H4 (cell line): ENCODE data around the gene TPSD1. TPM values are rescaled to one million over a fixed set of nuclear protein-coding genes. Genes with fewer than 3 reads are reported as not detected.
"Not testable (repeated sequence)": the region's sequence is repeated elsewhere in the genome, so short reads cannot be mapped to it uniquely, and the experiment has no call there.

Experiments
- DNase-seq: peaks from one replicate; pipeline ENCODE4 v3.0.0-alpha.2; 2015; ENCODE audit warnings: low spot score
- total RNA-seq: library from RNA; depleted of rRNA; stranded (reverse); fragments of >200 nt; shearing (Covaris generic); gene quantifications from 2 replicates; pipeline ENCODE4 v1.2.3, GENCODE V29; 2014; rRNA removed

TPSD1 gene
- not detected in 2 replicates for total RNA-seq

DNA sequence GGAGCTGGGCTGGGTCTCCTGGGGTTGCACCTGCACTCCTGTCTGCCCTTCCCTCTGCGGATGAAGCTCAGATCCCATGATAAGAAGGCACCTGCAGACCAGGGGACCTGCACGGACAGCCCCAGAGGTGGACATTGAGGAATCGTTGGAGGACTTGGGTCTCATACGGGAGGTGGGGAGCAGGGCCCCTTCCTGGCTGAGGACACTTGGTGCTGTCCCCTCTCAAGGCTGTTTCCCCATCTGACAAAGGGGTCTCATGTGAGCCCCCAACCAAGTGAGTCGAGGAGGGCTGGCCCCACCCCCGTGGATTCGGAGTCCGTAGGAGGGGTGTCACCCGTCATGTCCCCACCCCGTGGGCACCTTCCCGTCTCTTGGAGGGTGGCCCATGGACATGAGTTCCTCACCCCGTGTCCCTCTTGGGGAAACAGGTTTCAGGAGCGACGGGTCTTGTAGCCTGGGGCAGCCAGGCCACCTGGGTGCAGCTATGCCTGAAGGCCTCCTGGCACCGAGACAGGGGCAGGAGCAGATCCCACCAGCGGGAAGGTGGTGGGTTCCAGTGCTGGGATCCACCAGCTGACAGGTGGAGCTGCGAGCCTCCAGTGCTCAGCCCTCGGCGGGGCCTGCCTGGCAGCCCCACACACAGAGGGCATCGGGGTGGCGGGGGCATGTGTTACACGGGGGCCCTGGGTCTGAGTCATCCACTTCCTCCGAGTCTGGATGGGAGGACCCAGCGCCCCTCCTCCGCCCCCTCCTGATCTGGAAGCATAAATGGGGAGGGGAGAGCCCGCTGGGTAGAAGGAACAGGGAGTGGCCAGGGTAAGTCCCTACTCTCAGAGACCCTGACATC, at the start of gene TPSD1:
Gene TPSD1, plus strand, starts transcription at position 794 of the 847 bp plus-strand sequence. CDS start 212 bp downstream, outside the sequence.
- not testable (repeated sequence) for DNase-seq

DNA sequence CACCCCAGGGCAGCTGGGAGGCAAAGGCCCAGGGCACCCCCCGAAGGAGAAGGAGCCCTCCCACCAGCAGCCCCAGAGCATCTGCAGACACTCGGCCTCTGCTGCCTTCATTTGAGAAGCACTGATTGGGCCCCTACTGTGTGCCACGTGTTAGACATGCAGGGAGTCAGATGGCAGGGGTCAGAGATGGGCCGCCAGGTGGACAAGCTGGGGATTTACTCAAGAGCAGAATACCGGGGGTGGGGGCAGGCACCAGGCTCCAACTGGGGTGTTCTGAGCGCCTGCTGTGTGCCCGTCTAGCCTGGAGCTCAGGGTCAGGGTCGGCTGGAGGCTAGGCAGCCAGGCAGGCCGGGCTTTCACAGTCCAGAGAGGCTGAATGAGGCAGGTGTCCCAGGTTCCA, 49.5 kb upstream of the TPSD1 start:
- DNase-seq, result no peak

DNA sequence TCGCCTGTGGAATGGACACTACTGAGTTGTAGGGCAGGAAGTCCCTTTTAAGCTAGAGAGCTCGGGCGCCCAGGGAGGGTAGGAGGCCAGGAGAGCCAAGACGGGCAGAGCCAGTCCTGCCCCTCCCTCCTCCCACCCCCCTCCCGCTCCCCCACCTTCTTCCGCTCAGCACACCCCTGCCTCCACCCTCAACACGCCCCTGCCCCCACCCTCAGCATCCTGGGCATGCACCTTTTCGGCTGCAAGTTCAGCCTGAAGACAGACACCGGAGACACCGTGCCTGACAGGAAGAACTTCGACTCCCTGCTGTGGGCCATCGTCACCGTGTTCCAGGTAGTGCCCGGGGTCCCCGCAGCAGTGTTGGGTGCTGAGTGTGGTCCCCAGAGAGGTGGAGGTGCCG, 49.1 kb upstream of the TPSD1 start:
- DNase-seq, result no peak

DNA sequence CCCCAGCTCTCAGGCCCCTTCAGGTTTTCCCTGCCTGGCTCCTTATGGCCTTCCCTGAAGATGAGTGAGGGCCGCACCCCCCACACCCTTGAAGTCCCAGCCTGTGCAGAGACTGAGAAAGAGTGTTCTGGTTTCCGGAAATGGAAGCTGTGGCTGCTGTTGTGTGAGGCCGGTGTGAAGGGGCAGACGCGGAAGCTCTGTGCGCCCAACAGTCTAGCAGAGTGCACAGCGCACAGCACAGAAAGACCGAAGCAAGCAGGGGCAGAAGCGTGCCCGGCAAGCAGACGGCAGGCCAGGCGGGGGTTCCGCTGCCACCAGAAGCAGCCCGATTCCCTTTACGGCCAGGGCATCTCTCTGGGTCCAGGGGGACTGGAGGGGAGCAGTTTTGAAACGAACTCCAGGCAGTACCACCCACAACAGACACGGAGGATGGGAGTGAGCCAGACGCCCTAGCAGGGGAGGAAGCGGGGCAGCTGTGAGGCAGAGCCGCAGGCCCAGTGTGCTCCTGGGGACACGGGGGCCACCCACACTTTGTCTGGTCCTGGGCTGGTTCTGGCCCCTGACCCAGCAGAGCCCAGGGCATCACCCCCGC, 47.5 kb upstream of the TPSD1 start:
- DNase-seq, result no peak

DNA sequence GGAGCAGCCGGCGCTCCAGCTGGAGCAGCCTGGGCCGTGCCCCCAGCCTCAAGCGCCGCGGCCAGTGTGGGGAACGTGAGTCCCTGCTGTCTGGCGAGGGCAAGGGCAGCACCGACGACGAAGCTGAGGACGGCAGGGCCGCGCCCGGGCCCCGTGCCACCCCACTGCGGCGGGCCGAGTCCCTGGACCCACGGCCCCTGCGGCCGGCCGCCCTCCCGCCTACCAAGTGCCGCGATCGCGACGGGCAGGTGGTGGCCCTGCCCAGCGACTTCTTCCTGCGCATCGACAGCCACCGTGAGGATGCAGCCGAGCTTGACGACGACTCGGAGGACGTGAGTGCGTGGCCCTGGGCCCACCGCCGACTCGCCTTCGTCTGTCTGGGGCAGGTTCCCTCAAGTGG, 46.8 kb upstream of the TPSD1 start:
- DNase-seq, result no peak

DNA sequence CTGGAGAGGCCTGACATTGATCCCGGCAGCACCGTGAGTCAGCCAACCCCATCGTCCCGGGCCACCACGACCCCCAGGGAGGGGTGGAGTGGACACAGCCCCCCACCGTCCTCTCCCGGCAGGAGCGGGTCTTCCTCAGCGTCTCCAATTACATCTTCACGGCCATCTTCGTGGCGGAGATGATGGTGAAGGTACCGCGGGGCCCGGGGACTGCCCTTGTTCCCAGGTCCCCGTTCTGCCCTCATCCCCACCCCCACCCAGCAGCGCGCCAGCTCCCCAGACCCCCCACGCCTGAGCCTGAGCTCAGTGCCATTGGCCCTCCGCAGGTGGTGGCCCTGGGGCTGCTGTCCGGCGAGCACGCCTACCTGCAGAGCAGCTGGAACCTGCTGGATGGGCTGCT, 45.4 kb upstream of the TPSD1 start:
- DNase-seq, result no peak

DNA sequence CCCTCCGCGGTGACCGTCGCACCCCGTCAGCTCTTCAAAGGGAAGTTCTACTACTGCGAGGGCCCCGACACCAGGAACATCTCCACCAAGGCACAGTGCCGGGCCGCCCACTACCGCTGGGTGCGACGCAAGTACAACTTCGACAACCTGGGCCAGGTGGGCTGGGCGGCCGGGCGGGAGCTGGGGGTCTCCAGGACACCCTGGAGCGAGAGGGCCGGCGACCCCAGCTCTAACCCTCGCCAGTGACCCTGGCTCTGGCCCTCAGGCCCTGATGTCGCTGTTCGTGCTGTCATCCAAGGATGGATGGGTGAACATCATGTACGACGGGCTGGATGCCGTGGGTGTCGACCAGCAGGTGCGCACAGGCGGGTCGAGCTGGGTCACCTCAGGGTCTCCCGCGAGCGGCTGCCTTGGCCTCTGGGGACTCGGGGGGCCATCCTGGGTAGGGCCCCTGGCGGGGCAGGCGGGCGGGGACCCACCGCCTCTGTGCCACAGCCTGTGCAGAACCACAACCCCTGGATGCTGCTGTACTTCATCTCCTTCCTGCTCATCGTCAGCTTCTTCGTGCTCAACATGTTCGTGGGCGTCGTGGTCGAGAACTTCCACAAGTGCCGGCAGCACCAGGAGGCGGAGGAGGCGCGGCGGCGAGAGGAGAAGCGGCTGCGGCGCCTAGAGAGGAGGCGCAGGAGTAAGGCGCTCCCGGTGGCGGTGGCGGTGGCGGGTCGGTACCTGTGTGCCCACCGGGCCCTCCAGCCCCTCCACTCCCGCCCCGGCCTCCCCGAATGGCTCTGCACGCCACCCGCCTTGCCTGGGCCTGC, 44.2 kb upstream of the TPSD1 start:
- no peak for DNase-seq

DNA sequence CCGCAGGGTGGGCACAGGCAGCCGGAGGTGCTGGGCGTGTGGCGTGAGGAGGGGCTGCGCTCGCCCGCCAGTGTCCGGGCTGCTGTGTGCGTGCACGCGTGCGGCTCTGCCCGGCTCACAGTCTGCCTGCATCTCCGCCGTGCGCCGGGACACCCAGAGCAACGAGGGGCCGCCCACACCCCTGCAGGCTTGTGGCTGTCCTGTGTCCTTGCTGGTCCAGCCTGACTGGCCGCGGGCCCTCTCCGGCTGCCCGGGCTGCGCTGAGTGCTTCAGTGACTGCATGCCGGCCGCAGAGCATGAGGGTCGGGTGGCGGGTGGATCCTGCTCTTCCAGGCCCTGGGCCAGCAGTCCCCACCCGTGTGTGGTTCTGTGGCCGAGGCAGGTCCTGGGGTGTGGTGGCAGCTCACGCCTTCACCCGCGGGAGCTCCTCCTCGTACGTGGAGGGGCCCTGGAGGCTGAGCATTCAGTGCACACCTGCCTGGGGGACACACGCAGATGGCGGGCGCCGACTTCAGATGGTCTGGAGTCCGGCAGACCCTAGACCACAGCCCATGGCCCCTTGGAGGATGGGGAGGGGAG, 43.2 kb upstream of the TPSD1 start:
- no peak for DNase-seq

DNA sequence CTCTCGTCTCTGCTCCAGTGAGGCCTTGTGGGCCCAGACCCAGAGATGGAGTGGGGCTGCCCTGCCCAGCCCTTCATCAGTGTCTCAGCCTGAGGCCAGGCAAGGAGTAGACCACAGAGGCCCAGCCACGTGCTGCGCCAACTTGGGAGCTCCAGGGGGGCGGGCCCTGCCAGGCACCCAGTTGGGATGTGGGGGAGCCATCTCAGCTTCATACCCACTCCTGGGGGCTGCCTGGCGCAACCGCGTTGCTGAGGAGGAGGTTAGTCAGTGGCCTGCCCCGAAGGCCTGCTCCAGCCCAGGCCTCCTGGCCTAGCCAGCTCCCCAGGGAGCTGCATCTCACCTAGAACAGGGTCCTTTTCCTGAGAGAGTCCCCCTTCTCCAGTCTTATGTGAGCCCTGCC, 42.6 kb upstream of the TPSD1 start:
- no peak for DNase-seq

DNA sequence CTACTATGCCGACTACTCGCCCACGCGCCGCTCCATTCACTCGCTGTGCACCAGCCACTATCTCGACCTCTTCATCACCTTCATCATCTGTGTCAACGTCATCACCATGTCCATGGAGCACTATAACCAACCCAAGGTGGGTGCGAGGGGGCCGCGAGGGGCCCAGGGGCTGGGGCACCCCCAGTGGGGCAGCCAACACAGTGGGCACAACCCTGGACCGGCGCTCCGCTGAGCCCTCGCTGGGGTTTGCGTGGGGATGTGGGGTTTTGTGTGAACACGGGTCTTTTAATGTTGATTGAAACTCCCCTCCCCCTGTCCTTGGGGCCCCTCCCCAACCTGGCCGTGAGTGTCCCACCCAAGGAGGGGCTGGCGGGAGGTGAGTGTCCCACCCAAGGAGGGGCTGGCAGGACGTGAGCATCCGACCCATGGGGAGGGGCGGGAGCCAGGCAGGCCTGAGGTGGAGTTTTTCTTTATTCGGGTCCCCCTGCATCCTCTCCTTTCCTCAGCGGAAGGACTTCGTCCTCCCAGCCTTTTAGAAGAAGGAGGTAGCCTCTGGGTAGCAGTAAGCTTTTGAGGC, 42.0 kb upstream of the TPSD1 start:
- no peak for DNase-seq

DNA sequence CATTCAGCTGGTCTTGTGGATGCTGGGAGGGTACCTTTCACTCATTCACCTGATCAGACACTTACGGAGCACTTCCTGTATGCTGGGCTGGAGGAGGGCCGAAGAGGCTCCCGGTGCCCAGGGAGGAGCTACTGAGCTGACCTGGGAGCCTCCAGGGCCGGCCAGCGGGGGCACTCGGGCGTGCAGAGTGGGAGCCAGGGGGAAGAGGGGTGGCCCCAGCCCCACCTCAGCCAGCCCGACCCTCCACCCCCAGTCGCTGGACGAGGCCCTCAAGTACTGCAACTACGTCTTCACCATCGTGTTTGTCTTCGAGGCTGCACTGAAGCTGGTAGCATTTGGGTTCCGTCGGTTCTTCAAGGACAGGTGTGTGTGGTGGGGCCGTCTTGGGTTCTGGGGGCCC, 41.1 kb upstream of the TPSD1 start:
- no peak for DNase-seq

DNA sequence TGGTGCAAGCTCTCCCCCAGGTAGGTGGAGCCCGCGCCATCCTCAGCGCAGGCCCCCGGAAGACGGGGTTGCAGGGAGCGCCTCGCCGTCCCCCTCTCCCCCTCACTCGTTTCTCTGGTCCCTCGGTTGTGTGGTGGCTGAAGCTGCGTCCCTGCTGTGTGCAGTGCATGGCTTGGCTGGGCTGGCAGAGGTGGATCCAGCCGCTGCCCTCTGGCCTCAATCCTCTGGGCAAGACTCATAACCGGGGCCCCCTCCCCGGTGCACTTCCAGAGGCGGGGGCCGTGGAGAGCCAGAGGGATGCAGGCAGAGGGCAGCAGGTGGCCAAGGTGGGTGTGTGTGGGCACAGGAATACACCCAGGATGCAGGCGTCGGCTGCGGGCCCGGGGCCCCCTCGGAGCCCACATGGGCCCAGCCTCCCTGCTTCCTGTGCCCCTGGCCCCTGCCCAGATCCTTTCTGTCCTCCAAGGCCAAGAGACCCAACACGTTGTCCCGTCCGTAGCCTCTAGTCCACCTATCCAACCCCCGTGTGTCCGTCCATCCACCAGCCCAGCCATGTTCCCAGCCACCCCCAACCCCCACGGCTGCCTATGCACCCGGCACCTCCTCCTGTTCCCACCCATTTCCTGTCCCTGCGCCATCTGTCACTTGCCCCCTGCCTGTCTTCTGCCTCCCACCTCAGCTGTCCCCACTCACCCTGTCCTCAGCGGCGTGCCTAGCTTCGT, 40.1 kb upstream of the TPSD1 start:
- DNase-seq, result no peak

DNA sequence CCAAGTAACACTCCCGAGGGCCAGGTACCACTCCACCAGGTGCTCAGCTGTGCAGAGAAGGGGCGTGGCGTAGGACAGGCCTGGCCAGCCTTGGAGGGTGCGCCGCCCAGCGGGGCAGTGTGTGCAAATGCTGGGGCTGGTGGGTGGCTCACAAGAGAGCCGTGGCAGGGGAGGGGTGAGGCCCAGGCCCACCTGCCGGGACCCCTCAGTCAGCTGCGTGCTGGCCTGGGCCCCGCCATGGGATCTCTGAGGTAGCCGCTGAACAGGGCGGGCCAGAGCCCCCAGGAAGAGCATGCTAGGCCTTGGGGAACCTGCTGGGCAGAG, 39.6 kb upstream of the TPSD1 start:
- no peak for DNase-seq

DNA sequence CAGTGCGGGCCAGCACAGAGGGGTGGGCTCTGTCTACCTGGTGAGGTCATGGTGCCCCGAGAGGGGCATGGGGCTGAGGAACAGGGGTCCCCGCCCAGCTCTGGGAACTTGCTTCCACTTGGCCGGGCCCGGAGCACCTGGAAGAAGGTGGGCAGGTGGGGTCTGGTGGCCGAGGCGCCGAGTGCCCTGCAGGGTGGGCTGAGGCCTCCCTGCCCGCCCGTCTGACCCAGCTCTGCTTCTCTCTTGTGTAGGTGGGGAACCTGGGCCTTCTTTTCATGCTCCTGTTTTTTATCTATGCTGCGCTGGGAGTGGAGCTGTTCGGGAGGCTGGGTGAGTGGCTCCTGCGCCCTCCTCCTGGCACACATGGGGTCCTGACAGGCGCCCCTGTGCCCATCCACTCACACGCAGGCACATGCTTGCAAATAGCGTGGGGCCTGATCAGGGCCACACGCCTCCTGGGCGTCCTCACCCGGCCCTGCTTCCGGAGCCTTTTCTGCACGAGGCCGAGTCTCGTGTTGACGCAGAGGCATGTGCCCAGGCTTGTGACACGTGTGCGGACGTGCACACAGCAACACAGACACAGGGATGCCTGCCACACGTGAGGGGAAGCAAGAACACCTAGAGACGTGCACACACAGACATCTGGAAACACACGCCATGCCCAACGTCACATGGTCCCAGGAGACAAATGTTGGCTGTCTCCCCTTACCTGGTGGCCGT, 39.0 kb upstream of the TPSD1 start:
- DNase-seq, result no peak

DNA sequence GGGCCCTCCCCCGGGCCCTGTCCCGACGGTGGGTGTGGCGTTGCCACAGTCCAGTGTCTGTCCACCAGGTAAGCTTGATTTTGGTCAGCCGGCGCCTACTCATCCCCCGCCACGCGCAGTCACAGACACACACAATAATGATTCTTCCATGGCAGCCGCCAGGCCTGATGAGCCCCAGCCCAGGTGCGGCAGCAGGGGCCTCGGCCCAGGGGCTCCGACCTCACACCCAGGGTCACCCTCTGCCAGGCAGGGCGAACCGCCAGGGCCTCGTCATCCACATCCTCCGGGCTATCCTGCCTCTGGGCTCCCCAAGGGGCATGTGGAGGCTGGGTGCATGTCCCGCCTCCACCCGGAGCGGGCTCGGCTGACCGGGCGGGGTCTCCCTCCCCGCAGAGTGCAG, 38.3 kb upstream of the TPSD1 start:
- no peak for DNase-seq

DNA sequence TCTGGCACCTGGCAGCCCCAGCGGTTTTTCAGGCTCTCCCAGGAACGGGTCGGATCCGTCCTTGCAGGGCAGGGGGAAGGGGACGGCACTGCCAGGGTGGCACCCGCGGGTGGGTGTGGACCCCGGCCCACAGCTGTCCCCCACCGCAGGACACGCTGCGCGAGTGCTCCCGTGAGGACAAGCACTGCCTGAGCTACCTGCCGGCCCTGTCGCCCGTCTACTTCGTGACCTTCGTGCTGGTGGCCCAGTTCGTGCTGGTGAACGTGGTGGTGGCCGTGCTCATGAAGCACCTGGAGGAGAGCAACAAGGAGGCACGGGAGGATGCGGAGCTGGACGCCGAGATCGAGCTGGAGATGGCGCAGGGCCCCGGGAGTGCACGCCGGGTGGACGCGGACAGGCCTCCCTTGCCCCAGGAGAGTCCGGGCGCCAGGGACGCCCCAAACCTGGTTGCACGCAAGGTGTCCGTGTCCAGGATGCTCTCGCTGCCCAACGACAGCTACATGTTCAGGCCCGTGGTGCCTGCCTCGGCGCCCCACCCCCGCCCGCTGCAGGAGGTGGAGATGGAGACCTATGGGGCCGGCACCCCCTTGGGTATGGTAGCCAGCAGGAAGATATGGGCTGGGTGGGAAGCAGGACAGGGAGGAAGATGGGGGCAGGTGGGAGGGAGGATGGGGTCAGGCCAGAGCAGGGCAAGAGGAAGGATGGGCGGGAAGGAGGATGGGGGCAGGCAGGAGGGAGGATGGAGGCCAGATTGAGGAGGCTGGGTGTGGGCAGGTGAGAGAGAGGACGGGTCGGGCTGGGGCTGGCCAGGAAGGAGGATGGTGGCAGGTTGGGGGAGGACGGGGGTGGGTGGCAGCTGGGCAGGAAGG, 37.6 kb upstream of the TPSD1 start:
- DNase-seq, result no peak

DNA sequence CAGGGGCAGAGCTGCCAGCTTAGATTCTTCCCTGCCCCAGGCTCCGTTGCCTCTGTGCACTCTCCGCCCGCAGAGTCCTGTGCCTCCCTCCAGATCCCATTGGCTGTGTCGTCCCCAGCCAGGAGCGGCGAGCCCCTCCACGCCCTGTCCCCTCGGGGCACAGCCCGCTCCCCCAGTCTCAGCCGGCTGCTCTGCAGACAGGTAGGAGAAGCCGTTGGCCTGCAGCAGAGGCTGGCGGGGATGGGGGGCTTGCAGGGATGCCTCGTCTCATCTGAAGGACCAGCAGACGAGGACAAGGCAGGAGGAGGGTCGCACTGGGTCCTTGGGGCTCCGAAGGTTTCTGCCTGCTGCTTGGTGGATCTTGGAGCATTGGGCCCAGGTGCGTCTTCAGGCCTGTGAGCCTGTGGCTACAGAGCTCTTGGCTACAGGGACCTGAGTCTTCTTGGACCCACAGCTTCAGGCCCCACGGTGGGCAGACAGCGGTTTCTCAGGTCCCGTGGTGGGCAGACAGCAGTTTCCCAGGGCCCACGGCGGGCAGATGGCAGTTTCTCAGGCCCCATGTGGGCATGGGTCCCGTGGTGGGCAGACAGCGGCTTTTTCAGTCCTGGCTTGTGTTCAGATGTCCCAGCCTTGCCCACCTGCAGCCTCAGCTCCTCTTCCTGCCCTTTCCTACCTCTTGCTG, 36.8 kb upstream of the TPSD1 start:
- DNase-seq, result no peak

DNA sequence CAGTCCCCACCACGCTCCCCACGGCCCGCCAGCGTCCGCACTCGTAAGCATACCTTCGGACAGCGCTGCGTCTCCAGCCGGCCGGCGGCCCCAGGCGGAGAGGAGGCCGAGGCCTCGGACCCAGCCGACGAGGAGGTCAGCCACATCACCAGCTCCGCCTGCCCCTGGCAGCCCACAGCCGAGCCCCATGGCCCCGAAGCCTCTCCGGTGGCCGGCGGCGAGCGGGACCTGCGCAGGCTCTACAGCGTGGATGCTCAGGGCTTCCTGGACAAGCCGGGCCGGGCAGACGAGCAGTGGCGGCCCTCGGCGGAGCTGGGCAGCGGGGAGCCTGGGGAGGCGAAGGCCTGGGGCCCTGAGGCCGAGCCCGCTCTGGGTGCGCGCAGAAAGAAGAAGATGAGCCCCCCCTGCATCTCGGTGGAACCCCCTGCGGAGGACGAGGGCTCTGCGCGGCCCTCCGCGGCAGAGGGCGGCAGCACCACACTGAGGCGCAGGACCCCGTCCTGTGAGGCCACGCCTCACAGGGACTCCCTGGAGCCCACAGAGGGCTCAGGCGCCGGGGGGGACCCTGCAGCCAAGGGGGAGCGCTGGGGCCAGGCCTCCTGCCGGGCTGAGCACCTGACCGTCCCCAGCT, 35.7 kb upstream of the TPSD1 start:
- DNase-seq, result no peak
